Hematopoietic multipotent progenitor cell (in vitro differentiated cells): ENCODE data around the gene BEGAIN. TPM values are rescaled to one million over a fixed set of nuclear protein-coding genes. Genes with fewer than 3 reads are reported as not detected.
A peak's percentile ranks its signal among the peaks of the same experiment; 100 is the strongest.
"Not testable (repeated sequence)": the region's sequence is repeated elsewhere in the genome, so short reads cannot be mapped to it uniquely, and the experiment has no call there.

ENCODE experiments used
- DNase-seq, 3 donors: peaks; one replicate each; pipeline ENCODE4 v3.0.0-alpha.2; 2011 to 2015; ENCODE audit warnings: low read depth in 2 of 3, low spot score in 2 of 3
- total RNA-seq: library from RNA; depleted of rRNA; stranded (reverse); fragments of >200 nt; gene quantifications from one replicate; pipeline ENCODE4 v1.2.3, GENCODE V29; 2012

Gene BEGAIN
- total RNA-seq, 1 donor = 0.81 TPM

- no peak for DNase-seq
Measured at GRCh38 chr14:100525615-100526014, 61.6 kb downstream of the BEGAIN start.

- DNase-seq = peak in 2 of 3 donors; percentile 35 to 68
Measured at GRCh38 chr14:100524933-100525243, 62.3 kb downstream of the BEGAIN start.

- DNase-seq = no peak
Measured at GRCh38 chr14:100524233-100524932, 62.8 kb downstream of the BEGAIN start.

DNA sequence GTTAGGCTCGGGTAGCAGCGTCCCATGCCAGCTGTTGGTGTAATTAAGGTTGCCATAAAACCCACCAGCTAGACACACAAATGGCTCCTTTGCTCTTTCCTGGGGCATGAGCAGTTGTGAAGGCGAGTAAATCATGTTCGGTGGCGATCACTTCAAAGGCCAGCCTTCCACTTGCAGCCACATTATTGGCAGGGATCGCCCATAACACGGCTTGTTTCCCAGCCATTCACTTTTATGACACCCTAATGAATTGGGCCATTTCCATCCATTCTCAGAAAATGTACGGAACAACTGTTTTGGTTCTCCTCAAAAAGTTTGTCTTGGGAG is 63.4 kb downstream of the BEGAIN start:
- no peak for DNase-seq

DNA sequence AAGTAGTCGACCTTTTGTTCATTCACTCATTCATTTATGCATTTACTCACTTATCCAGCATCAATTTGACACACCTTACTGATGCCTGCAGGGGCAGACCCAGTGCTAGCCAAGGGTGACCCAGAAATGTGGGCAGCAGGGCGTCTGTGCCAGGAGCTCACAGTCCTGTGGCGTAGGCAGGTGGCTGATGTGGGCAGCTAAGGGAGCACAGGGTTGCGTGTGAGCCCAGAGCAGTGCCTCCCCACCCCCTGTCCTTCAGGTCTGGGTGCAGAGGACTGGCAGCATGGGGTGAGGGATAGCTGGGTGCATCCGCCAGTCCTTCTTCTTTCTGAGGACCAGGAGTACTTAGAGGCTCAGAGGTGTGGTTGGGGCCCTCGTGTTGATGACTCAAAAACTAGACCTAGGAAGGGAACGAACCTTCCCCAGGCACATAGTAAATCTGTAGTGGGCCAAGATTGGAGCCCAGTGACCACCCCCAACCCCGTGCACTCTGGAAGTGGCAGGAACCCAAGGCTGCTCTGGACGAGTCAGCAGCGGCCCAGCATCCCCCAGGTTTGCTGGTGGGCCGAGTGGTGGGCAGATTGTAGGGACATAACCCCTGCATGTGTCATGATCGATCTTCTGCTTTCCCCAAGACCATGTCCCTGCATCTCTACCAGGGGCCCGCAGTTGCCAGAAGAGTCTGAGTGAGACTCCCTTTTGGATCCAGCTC is 63.9 kb downstream of the BEGAIN start:
- DNase-seq = no peak

DNA sequence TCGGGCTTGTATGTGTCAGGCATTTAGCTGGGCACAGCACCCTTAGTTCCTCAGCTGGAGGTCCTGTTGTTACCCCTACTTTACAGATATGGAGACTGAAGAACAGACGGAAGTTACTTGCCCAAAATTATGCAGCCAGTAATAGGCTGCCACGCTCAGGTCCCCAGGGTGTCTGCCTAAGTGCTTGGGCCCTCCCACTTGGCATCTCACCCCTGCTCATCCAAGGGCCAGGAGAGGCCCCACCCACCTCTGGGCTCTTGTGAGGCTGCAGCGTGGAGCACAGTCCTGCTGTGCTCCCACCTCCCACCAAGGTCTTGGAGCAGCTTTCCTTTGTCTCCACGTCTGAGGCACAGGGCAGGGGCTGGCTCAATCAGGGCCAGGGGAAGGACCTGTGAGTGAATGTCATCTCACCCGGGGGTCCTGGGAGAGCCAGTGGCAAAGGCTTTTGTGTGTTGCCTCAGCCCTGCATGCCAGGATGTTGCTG is 64.6 kb downstream of the BEGAIN start:
- DNase-seq = no peak

DNA sequence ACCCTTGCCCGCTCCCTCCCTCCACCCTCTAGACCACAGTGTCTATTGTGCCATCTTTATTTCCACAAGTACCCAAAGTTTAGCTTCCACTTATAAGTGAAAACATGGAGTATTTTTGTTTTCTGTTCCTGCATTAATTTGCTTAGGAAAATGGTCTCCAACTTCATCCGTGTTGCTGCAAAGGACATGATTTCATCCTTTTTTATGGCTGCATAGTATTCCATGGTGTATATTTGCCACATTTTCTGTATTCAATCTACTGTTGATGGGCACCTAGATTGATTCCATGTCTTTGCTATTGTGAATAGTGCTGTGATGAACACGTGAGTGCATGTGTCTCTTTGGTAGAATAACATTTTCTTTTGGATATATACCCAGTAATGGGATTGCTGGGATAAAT is 81.2 kb downstream of the BEGAIN start:
- not testable (repeated sequence) for DNase-seq

DNA sequence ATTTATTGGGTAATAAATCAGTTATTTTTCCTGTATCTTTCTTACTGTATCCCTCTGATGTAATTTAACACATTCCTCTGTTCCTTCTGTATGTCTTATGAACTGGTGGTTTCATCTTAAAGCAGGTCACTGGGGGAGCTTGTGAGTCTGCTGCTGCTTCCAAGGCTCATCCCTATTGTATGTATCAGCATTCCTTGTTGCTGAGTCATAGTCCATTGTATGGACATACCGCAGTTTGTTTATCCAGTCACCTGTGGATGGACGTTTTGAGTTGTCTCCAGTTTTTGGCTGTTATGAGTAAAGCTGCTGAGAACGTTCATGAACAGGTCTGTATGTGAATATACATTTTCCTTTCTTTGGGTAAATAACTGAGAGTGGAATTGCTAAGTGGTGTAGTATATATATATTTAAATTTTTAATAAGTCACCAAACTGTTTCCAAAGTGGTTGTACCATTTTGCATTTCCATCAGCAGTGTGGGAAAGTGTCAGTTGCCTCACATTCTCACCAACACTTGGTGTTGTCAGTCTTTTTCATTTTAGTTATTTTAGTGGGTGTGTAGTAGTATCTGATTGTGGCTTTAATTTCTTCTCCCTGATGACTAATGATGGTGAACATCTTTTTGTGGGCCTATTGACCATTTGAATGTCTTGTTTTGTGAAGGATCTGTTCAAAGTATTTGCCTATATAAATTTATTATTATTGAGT is 82.7 kb downstream of the BEGAIN start:
- DNase-seq = no peak

DNA sequence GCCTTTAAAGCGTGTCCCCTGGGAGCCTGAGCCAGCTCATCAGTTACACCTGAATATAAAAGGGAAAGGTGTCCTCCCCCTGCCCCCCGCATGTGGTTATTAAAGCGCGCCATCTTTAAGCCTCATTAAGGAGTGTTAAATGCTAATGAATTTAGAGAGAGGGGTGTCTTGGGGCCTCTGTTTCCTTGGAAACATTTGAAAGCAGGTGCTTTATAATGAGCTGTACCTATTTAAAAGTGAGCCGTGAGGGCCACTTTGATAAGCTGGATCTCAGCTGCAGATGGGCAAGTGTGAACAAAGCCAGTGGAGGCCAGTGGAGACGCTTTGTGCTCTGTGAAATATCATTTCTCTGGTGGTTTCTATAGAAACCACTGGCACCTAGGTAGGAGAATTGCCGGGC is 84.0 kb downstream of the BEGAIN start:
- no peak for DNase-seq

DNA sequence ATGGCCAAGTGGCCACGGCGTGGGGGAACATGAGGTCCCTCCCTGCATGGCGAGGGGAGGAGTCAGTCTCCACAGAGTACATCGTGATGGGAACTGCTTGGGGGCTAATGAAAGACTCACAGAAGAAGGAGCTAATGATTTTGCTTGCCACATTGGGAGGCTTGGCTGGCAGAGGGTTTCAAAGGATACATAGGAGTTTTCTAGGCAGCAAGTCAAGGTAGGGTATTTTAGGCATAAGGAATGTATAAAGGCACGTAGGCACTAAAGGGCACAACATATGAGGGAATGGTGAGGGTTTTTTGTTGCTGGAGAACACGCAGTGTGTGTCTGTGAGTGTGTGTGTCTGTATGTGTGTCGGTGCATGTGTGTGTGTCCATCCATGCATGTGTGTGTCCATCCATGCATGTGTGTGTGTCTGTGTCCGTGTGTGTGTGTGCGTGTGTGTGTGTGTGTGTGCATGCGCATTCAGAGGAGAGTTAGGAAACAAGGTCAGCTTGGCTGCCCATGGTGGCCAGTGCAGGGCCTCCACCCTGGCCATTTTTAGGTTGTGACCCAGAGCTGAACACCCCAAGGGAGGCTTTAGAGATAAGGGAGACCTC is 84.5 kb downstream of the BEGAIN start:
- DNase-seq = no peak

- DNase-seq = no peak
Measured at GRCh38 chr14:100500128-100500527, 87.1 kb downstream of the BEGAIN start.

DNA sequence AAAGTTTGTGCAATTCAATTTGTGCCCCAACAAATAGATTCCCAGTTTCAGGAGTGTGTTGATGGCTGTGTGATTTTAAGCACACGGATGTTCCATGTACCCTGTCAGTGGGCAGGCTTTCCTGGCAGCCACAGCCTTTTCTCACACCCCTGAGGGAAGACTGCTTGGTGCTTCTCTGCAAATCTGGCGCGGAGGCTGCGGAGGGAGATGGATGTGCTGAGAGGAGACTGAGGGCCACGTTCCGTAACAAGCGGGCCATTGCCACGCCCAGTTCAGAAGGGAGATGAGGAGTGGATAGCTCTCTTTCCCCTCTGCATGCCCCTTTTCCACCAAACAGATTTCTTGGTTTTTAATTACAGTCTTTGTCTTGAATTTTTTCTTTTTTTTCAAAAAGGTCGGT is 89.1 kb downstream of the BEGAIN start:
- no peak for DNase-seq

GRCh38 chr14:100495917-100496316 is 91.3 kb downstream of the BEGAIN start:
- DNase-seq = no peak

- DNase-seq = no peak
Measured at GRCh38 chr14:100494645-100495044, 92.6 kb downstream of the BEGAIN start.

- no peak for DNase-seq
Measured at GRCh38 chr14:100490252-100490651, 97.0 kb downstream of the BEGAIN start.

GRCh38 chr14:100488057-100488456 is 99.2 kb downstream of the BEGAIN start:
- no peak for DNase-seq

DNA sequence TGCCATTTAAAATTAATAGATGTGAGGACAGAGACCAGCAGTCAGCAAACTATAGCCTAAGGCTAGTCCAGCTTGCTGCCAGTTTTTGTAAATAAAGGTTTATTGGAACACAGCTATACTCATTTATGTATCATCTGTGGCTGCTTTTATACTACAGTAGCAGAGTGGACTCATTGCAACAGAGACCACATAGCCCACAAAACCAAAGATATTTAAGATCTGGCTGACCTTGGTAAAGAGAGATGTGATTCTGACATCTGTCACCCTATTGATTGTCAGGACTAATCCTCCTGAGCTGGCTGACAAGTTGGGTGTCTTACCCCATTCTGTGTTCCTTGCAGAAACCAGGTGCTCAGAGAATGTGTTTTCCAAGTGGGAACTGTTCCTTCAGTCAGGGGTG is 99.9 kb downstream of the BEGAIN start:
- DNase-seq = no peak
